Endothelial cell of umbilical vein (primary cell): ENCODE results near the gene RTN4RL1. TPM values are rescaled to one million over a fixed set of nuclear protein-coding genes. Genes with fewer than 3 reads are reported as not detected.

Experiments
- BruUV-seq: library from RNA; stranded (reverse); fragments of 400-500 nt; replicated peaks from 2 replicates; lab custom pipeline; 2021; lab: Mats Ljungman, UMichigan
- CTCF ChIA-PET: fragments of 300-600, 350-600 bp; sonication (Branson Sonifier 250); formaldehyde crosslinking; loops from one replicate; lab custom pipeline; 2021; ENCODE audit warnings: antibody characterized with exemption, inconsistent platforms; lab: Charles Lee
- POLR2A ChIA-PET: fragments of 300-600, 350-600 bp; sonication (Branson Sonifier 250); formaldehyde crosslinking; loops from one replicate; lab custom pipeline; 2021; ENCODE audit warnings: antibody characterized with exemption, inconsistent platforms; lab: Charles Lee
- DNase-seq: peaks from one replicate; pipeline ENCODE4 v3.0.0-alpha.2; 2011; ENCODE audit warnings: low read depth, low spot score
- FAIRE-seq: peaks from 2 replicates; lab custom pipeline; 2011; peaks lifted over from hg19 to GRCh38; lab: Jason Lieb, UNC
- H2AFZ ChIP-seq: 2 replicates; pipeline ENCODE4 v1.6.0; 2012; ENCODE audit warnings: low read depth, low read length, control low read depth, inconsistent platforms
- H3K27ac ChIP-seq: 2 replicates; pipeline ENCODE4 v1.5.1; 2011; ENCODE audit warnings: low read depth, mild to moderate bottlenecking, control low read depth, low read length, moderate library complexity; ENCODE audit not compliant: insufficient read depth
- H3K27me3 ChIP-seq, 2 experiments: 2 replicates each; pipeline versions ENCODE4 v1.6.0 to v1.6.1; 2011; ENCODE audit warnings: low read length in 2 of 2, mixed read lengths in 1 of 2; ENCODE audit not compliant: control insufficient read depth in 2 of 2, insufficient read depth in 2 of 2
- H3K36me3 ChIP-seq, 2 experiments: 2 replicates in 1 of 2; 3 replicates in 1 of 2; pipeline ENCODE4 v1.5.1; 2011; ENCODE audit warnings: low read length in 2 of 2, mild to moderate bottlenecking in 1 of 2, moderate library complexity in 1 of 2; ENCODE audit not compliant: control insufficient read depth in 2 of 2, insufficient read depth in 2 of 2; ENCODE audit errors: extremely low read depth in 1 of 2
- H3K4me1 ChIP-seq: 3 replicates; pipeline ENCODE4 v1.5.1; 2011; ENCODE audit warnings: mild to moderate bottlenecking, low read length; ENCODE audit not compliant: control insufficient read depth, insufficient read depth; ENCODE audit errors: extremely low read depth
- H3K4me2 ChIP-seq: 2 replicates; pipeline ENCODE4 v1.6.1; 2011; ENCODE audit warnings: low read length, control low read depth, mixed read lengths; ENCODE audit not compliant: insufficient read depth
- H3K4me3 ChIP-seq, 3 experiments: fragments of 200-600 bp in 1 of 3; sonication (generic), shearing (Covaris generic) in 1 of 3; replicated peaks in 1 of 3; 2 replicates each; pipeline ENCODE4 v1.5.1; 2011 to 2016; ENCODE audit warnings: control low read depth in 3 of 3, low read length in 3 of 3, mild to moderate bottlenecking in 2 of 3, inconsistent platforms in 1 of 3, low read depth in 1 of 3, moderate library complexity in 1 of 3; ENCODE audit not compliant: insufficient read depth in 1 of 3
- H3K79me2 ChIP-seq: 2 replicates; pipeline ENCODE4 v1.6.0; 2012; ENCODE audit warnings: low read length, inconsistent platforms; ENCODE audit not compliant: control insufficient read depth, insufficient read depth
- H3K9ac ChIP-seq: replicated peaks from 2 replicates; pipeline ENCODE3; 2011; ENCODE audit warnings: low read length, control low read depth; ENCODE audit not compliant: insufficient read depth; ENCODE audit errors: extremely low read depth
- H3K9me1 ChIP-seq: replicated peaks from 3 replicates; pipeline ENCODE4 v1.6.0; 2011; ENCODE audit warnings: mild to moderate bottlenecking, low read length; ENCODE audit not compliant: control insufficient read depth, insufficient read depth; ENCODE audit errors: extremely low read depth
- H3K9me3 ChIP-seq: replicated peaks from 2 replicates; pipeline ENCODE4 v1.5.1; 2012; ENCODE audit warnings: low read length, inconsistent platforms; ENCODE audit not compliant: control insufficient read depth, insufficient read depth
- H4K20me1 ChIP-seq: replicated peaks from 2 replicates; pipeline ENCODE3; 2011; ENCODE audit warnings: mild to moderate bottlenecking, low read length; ENCODE audit not compliant: control insufficient read depth, insufficient read depth; ENCODE audit errors: extremely low read depth
- CTCF ChIP-seq, 2 donors: IDR thresholded peaks; 1 replicate in 1 of 2; 2 replicates in 1 of 2; pipeline ENCODE4 v1.5.1; 2011; ENCODE audit warnings: low read length in 2 of 2, mild to moderate bottlenecking in 2 of 2, moderate library complexity in 2 of 2, control low read depth in 1 of 2, inconsistent platforms in 1 of 2, low read depth in 1 of 2; ENCODE audit not compliant: insufficient read depth in 1 of 2; ENCODE audit errors: extremely low read depth in 1 of 2
- EZH2 ChIP-seq: IDR thresholded peaks from 2 replicates; pipeline ENCODE4 v1.6.1; 2012; ENCODE audit warnings: borderline replicate concordance, low read depth, mild to moderate bottlenecking, moderate library complexity, low read length, inconsistent platforms; ENCODE audit not compliant: severe bottlenecking
- FOS ChIP-seq: IDR thresholded peaks from 2 replicates; pipeline ENCODE4 v1.6.1; 2011; ENCODE audit warnings: mild to moderate bottlenecking, low read length, moderate library complexity, borderline replicate concordance; ENCODE audit not compliant: insufficient read depth
- GATA2 ChIP-seq: IDR thresholded peaks from 2 replicates; pipeline ENCODE4 v1.7.0; 2011; ENCODE audit warnings: low read depth, mild to moderate bottlenecking, moderate library complexity, mixed read lengths, low read length; ENCODE audit not compliant: insufficient read length, insufficient read depth
- JUN ChIP-seq: IDR thresholded peaks from 2 replicates; pipeline ENCODE4 v1.6.1; 2011; ENCODE audit warnings: borderline replicate concordance, low read depth; ENCODE audit not compliant: insufficient read length, insufficient read depth
- MAX ChIP-seq: IDR thresholded peaks from 2 replicates; pipeline ENCODE4 v1.6.1; 2011; ENCODE audit not compliant: insufficient read depth, insufficient read length
- MYC ChIP-seq: IDR thresholded peaks from one replicate; pipeline ENCODE4 v1.6.1; 2011; ENCODE audit warnings: mild to moderate bottlenecking, low read depth, low read length
- POLR2A ChIP-seq: IDR thresholded peaks from 2 replicates; pipeline ENCODE4 v1.6.1; 2012; ENCODE audit warnings: low read depth, mild to moderate bottlenecking, control low read depth, low read length
- POLR2AphosphoS5 ChIP-seq: IDR thresholded peaks from 2 replicates; pipeline ENCODE4 v1.6.1; 2012; ENCODE audit warnings: low read depth, mild to moderate bottlenecking, control low read depth, low read length, moderate library complexity; ENCODE audit not compliant: insufficient read depth
- dilution Hi-C: fragments of 300-500 bp; cut with MboI; formaldehyde crosslinking; loops from one replicate; pipeline ENCODE4 v1.15.0; 2019; ENCODE audit warnings: low sequenced_read_pairs; ENCODE audit not compliant: extremely low pct_ligation_motif_present
- intact Hi-C: fragments of 100-400 bp; cut with micrococcal nuclease; formaldehyde crosslinking; loops from one replicate; pipeline ENCODE4 v1.10.0; 2022
- polyA plus RNA-seq, 4 experiments: library from polyadenylated mRNA; depleted of rRNA in 3 of 4; stranded (reverse) in 3 of 4; unstranded in 1 of 4; fragments of >200 nt; gene quantifications; 2 replicates each; pipeline versions ENCODE4 v1.2.1 to v1.2.3, GENCODE V29; 2011 to 2012; ENCODE audit warnings: missing spikeins in 1 of 4
- total RNA-seq: library from RNA; stranded (reverse); gene quantifications from 2 replicates; pipeline ENCODE4 v1.2.3, GENCODE V29; 2021

The RTN4RL1 gene
- total and polyA plus RNA-seq, 2 donors (not counting 3 experiments of a cell fraction or from before 2014, with no cell fraction given) = 0.04 TPM; not detected in 1

DNA sequence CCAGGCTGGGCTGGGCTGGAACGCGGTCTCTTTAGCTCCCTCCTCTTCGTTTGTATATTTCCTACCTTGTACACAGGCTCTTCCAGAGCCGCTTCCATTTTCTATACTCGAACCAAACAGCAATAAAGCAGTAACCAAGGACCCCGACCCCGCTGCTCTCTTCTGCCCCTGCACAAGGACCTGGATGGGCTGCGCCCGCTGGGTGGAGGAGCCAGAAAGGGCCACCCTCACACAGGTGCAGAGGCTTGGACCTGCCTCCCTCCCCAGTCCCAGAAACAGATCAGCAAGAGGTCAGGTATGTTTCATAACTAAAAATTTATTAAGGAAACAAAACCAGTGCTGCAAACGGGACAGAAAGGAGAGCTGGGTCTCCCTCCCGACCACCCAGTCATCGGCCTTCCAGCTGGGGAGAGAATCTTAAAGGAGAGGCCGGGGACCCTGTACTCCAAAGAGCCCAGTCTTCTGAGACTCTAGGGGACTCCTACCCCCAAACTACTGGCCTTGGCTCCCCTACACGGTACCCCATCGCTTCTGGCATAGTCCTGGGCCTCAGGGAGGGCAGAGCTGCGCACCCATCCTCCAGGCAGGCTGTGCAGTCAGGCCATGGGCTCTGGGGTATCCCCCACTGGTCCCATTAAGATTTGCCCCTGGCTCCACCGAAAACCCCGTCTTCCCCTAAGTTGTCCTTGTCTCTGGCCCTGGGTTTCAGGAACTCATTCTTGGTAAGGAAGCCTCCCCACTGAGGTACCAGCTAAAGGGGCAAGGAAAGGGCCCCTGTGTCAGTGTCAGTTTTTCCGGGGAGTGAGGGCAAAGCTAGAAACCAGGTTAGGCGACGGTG is 34.6 kb upstream of the RTN4RL1 start:
- Histone ChIP-seq H3K9ac (no peak overlapping the region), H2AFZ (no peak overlapping the region), H3K9me3 (no peaks in the 10 kb centered on the region), H3K79me2 (peaks cover 29% of the 10 kb centered on the region), H3K27ac (no peak overlapping the region), H3K9me1 (no peaks in the 10 kb centered on the region), H3K4me3 (no peak overlapping the region), H3K4me1 (peaks cover 15% of the 10 kb centered on the region), H3K27me3 (no peaks in the 10 kb centered on the region), H3K4me2 (no peak overlapping the region), H4K20me1 (no peaks in the 10 kb centered on the region), H3K36me3 (peaks cover 3 to 13% of the 10 kb centered on the region in 2 experiments)
- intact Hi-C loops (no loop called here), dilution Hi-C loops (no loop called here)
- TSS peak; percentile 59 for BruUV-seq
- FAIRE-seq = no peak
- POLR2A ChIA-PET = no interaction called here
- TF ChIP-seq POLR2AphosphoS5 (no peak), EZH2 (no peak), JUN (no peak), POLR2A (no peak), CTCF (IDR thresholded peaks at IDR 0.05; ENCODE audit: extremely low read depth in 1 of 2, insufficient read depth in 1 of 2, low read depth in 1 of 2, low read length in 2 of 2) (no peak), MYC (no peak), GATA2 (no peak), FOS (no peak), MAX (no peak)
- no peak for DNase-seq
- CTCF ChIA-PET = interaction anchor here (1.6 to 17.2 kb wide), 4 partner anchors 31 to 185 kb away, joined by 6 to 455 read pairs (median 8); no protein-coding TSS in a partner anchor
